Body of pancreas (tissue), 4 donors: ENCODE results near the gene ADAM33. TPM values are rescaled to one million over a fixed set of nuclear protein-coding genes. Genes with fewer than 3 reads are reported as not detected.

Experiments
- ATAC-seq: fragments of 150-250 bp; one replicate; pipeline ENCODE4 v1.9.1; 2016
- DNase-seq, 4 donors: peaks; one replicate each; pipeline ENCODE4 v3.0.0-alpha.2; 2019
- H3K27ac ChIP-seq, 4 donors: fragments of 200-600 bp; sonication (generic); 1 replicate in 3 of 4; 2 replicates in 1 of 4; pipeline versions ENCODE4 v1.5.1 to v1.6.1; 2016 to 2019; ENCODE audit warnings: mild to moderate bottlenecking in 1 of 4, mixed read lengths in 1 of 4, moderate library complexity in 1 of 4
- H3K27me3 ChIP-seq, 2 donors: fragments of 200-600 bp; sonication (generic); one replicate each; pipeline ENCODE4 v1.6.0; 2016; ENCODE audit warnings: mild to moderate bottlenecking in 1 of 2
- H3K36me3 ChIP-seq, 2 donors: fragments of 200-600 bp; sonication (generic); replicated peaks in 1 of 2; 2 replicates each; pipeline ENCODE4 v1.5.1; 2016; ENCODE audit warnings: low read depth in 2 of 2; ENCODE audit not compliant: insufficient read depth in 1 of 2
- H3K4me1 ChIP-seq: fragments of 200-600 bp; sonication (generic); one replicate; pipeline ENCODE4 v1.6.0; 2016
- H3K4me3 ChIP-seq, 2 donors: fragments of 200-600 bp; sonication (generic); 1 replicate in 1 of 2; 2 replicates in 1 of 2; pipeline ENCODE4 v1.5.1; 2016 to 2019
- H3K9me3 ChIP-seq, 3 donors: fragments of 200-600 bp; sonication (generic); 1 replicate in 2 of 3; 2 replicates in 1 of 3; pipeline ENCODE4 v1.5.1; 2016
- CTCF ChIP-seq, 7 experiments: fragments of 450-650 bp in 4 of 7; fragments of 200-600 bp in 3 of 7; sonication (generic) in 3 of 7; IDR thresholded peaks; one replicate each; pipeline ENCODE4 v1.5.1; 2016 to 2019; ENCODE audit warnings: antibody characterized with exemption in 7 of 7
- POLR2A ChIP-seq, 3 donors: fragments of 450-650 bp; IDR thresholded peaks; one replicate each; pipeline ENCODE4 v1.6.1; 2016; ENCODE audit warnings: antibody characterized with exemption in 3 of 3, mild to moderate bottlenecking in 2 of 3
- WGBS, 2 donors: methylation state at CpG; one replicate each; pipeline ENCODE4 v1.1.5; 2017; 5-methylcytosine and 5-hydroxymethylcytosine counted together
- intact Hi-C: fragments of 100-400 bp; cut with DNase I; formaldehyde crosslinking; loops from one replicate; pipeline ENCODE4 v1.15.1; 2023
- total RNA-seq, 2 donors: library from RNA; depleted of rRNA; stranded (reverse); fragments of >200 nt; gene quantifications; one replicate each; pipeline ENCODE4 v1.1.0, GENCODE V29; 2016

ADAM33 gene
- total RNA-seq, 2 donors from 2014 or later = 11.2 to 29.0 TPM

GRCh38 chr20:3667434-3668037 is 14.3 kb downstream of the ADAM33 start:
- H3K27me3 ChIP-seq = peaks cover 0 to 18% of the 10 kb centered on the region in 2 donors
- no peak for DNase-seq

GRCh38 chr20:3663858-3664257 is 18.0 kb downstream of the ADAM33 start:
- H3K27me3 ChIP-seq = peaks cover 0 to 4% of the 10 kb centered on the region in 2 donors
- TF ChIP-seq CTCF (IDR thresholded peaks at IDR 0.05) (no peak), POLR2A (IDR thresholded peaks at IDR 0.05) (no peak)
- no peak overlapping the region for H3K27ac ChIP-seq
- ATAC-seq = no peak
- WGBS, 2 donors = 76 to 83% methylated on average over 2 of the region's 2 CpGs
- no peaks in the 10 kb centered on the region for H3K36me3 ChIP-seq
- peaks cover 10% of the 10 kb centered on the region for H3K4me1 ChIP-seq
- H3K9me3 ChIP-seq = no peaks in the 10 kb centered on the region
- DNase-seq = no peak
- no peak overlapping the region for H3K4me3 ChIP-seq
- intact Hi-C loops = no loop called here

More at GRCh38 chr20:3667434-3668037, 14.3 kb downstream of the ADAM33 start:
- WGBS, 2 donors = 86% methylated on average over 7 to 8 of the region's 8 CpGs
- Histone ChIP-seq H3K27ac (no peak overlapping the region), H3K36me3 (no peaks in the 10 kb centered on the region), H3K4me3 (no peak overlapping the region), H3K9me3 (no peaks in the 10 kb centered on the region), H3K4me1 (peaks cover 4% of the 10 kb centered on the region)
- ATAC-seq = no peak
- intact Hi-C loops = no loop called here
- TF ChIP-seq CTCF (IDR thresholded peaks at IDR 0.05) = no peak
- no peak for TF ChIP-seq POLR2A (IDR thresholded peaks at IDR 0.05)

DNA sequence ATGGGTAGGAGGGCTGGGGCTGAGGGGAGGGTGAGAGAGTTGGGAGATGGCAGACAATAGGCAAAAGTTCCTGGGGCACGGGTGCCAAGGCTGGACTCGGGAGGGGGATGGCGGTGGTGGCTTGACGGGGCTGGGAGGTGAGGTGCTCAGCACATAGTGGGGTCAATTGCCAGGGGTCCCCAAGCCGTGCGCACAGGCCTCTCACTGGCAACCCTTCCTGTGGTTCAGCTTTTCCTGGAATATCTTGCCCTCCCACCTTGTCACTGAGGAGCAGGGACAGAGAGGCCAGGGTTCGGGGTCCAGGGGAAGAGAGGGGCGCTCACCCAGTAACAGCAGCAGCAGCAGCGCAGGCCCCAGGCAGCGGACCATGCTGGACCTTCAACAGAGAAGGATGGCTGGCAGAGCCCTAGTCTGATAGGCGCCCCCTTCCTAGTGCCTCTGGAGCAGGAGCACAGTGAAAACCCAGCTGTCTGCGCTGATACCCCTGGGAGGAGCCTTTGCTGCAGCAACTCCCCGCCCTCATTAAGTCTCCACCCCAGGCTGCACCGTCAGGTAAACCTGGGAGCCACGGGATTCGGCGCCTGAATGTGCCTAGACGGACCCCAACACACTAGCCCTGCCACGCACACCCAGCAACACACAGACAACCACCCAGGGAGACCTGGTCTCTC is 18.6 kb downstream of the ADAM33 start, which contains the start of gene GFRA4:
GFRA4 (minus strand) TSS at position 369 of the 671 bp plus-strand sequence; CDS start at position 369, 0 bp downstream.
- ATAC-seq = no peak
- intact Hi-C loops = no loop called here

GRCh38 chr20:3661814-3662665 is 19.8 kb downstream of the ADAM33 start:
- H3K4me1 ChIP-seq = peaks cover 10% of the 10 kb centered on the region
- H3K4me3 ChIP-seq = no peak overlapping the region
- TF ChIP-seq CTCF (IDR thresholded peaks at IDR 0.05) (no peak), POLR2A (IDR thresholded peaks at IDR 0.05) (no peak)
- DNase-seq (no peak), ATAC-seq (no peak)
- 43 to 56% methylated on average over 6 to 12 of the region's 12 CpGs for WGBS, 2 donors
- no peaks in the 10 kb centered on the region for H3K9me3 ChIP-seq
- intact Hi-C loops = no loop called here
- H3K27me3 ChIP-seq = peaks cover 0 to 4% of the 10 kb centered on the region in 2 donors
- no peaks in the 10 kb centered on the region for H3K36me3 ChIP-seq
- no peak overlapping the region for H3K27ac ChIP-seq

More for the DNA sequence above, 18.6 kb downstream of the ADAM33 start, which contains the start of gene GFRA4:
- no peak within 1 kb of the TSS for H3K4me3 ChIP-seq
- H3K27ac ChIP-seq = no peak within 1 kb of the TSS
- no peaks in the 10 kb centered on the region for H3K9me3 ChIP-seq
- 62 to 65% methylated on average over 13 to 19 of the region's 19 CpGs for WGBS, 2 donors
- H3K36me3 ChIP-seq = no peaks in the 10 kb centered on the region
- peaks cover 10% of the 10 kb centered on the region for H3K4me1 ChIP-seq
- H3K27me3 ChIP-seq = peaks cover 0 to 4% of the 10 kb centered on the region in 2 donors
- DNase-seq = no peak
- TF ChIP-seq CTCF (IDR thresholded peaks at IDR 0.05) = no peak
- TF ChIP-seq POLR2A (IDR thresholded peaks at IDR 0.05) = no peak
